ENCODE results near the gene UPF2. TPM values are rescaled to one million over a fixed set of nuclear protein-coding genes. Genes with fewer than 3 reads are reported as not detected.

The UPF2 gene
- total and polyA plus RNA-seq, 2 of the 4 experiments (the other 2 are of a cell fraction) = 9.2 to 14.3 TPM

GRCh38 chr10:12045596-12045995, 3.0 kb upstream of the UPF2 start:
- POLR2A ChIA-PET (ENCODE audit: unreplicated experiment) = no interaction called here
- no peak overlapping the region for H4K91ac ChIP-seq (ENCODE audit: insufficient read depth, low read depth, low read length)
- no peak overlapping the region for H2BK15ac ChIP-seq (ENCODE audit: low read depth, low read length)
- dilution Hi-C loops (cut with HindIII; ENCODE audit: low sequenced_read_pairs, unreplicated experiment) (no loop called here), in situ Hi-C loops (cut with MboI; ENCODE audit: low sequenced_read_pairs) (no loop called here), intact Hi-C loops (cut with micrococcal nuclease) (no loop called here)
- no peaks in the 10 kb centered on the region for H3K9me3 ChIP-seq (ENCODE audit: control insufficient read depth, insufficient read depth, low read length)
- TF ChIP-seq RFX5 (IDR thresholded peaks at IDR 0.05; ENCODE audit: low read depth, low read length) = no peak
- TF ChIP-seq MAZ (IDR thresholded peaks at IDR 0.05; ENCODE audit: borderline replicate concordance, low read depth, low read length) = no peak
- TF ChIP-seq SMC3 (IDR thresholded peaks at IDR 0.05; ENCODE audit: low read depth, low read length) = no peak
- TF ChIP-seq RAD21 (IDR thresholded peaks at IDR 0.05; ENCODE audit: low read length) = no peak
- TF ChIP-seq NFE2L2 (IDR thresholded peaks at IDR 0.05; ENCODE audit: low read depth, low read length) = no peak
- TF ChIP-seq RCOR1 (IDR thresholded peaks at IDR 0.05; ENCODE audit: insufficient replicate concordance, low read length) = no peak
- no peak for TF ChIP-seq MAFK (IDR thresholded peaks at IDR 0.05; ENCODE audit: low read depth, low read length)
- no peak overlapping the region for H2AFZ ChIP-seq (replicated peaks; ENCODE audit: low read length, poor library complexity)
- no peak overlapping the region for H3K23ac ChIP-seq (ENCODE audit: low read depth, low read length)
- no peak overlapping the region for H3K14ac ChIP-seq (replicated peaks; ENCODE audit: low read depth, low read length)
- H3K36me3 ChIP-seq (ENCODE audit: control insufficient read depth, insufficient read depth, low read length) = no peaks in the 10 kb centered on the region
- CTCF ChIA-PET = no interaction called here
- no TSS peak for BruUV-seq (replicated peaks)
- no peak overlapping the region for H3K27ac ChIP-seq (ENCODE audit: insufficient read depth, low read length)
- no peak overlapping the region for H2AK5ac ChIP-seq (ENCODE audit: low read depth, low read length)
- H3K4me1 ChIP-seq (ENCODE audit: control insufficient read depth, insufficient read depth, low read length) = no peaks in the 10 kb centered on the region
- no peak overlapping the region for H4K8ac ChIP-seq (ENCODE audit: low read depth in 2 of 2, low read length in 2 of 2)
- no peak overlapping the region for H3K4ac ChIP-seq (ENCODE audit: low read depth, low read length)
- no CpG with 5 or more reads among the region's 5 CpGs for WGBS, 2 experiments (ENCODE audit: extremely low coverage in 2 of 2, insufficient read length in 1 of 2)
- no peaks in the 10 kb centered on the region; the same call in 1 of the 2 replicates for H4K20me1 ChIP-seq (ENCODE audit: insufficient read depth, low read length)
- no peak overlapping the region for H3K4me3 ChIP-seq (ENCODE audit: insufficient read depth, low read depth, low read length)
- H4K5ac ChIP-seq (ENCODE audit: low read depth, low read length) = no peak overlapping the region
- peaks cover 4 to 14% of the 10 kb centered on the region in 2 experiments; a peak in 3 of 4 replicates for H3K79me1 ChIP-seq (ENCODE audit: low read depth in 1 of 2, low read length in 2 of 2)
- H3K9me1 ChIP-seq (ENCODE audit: insufficient read depth, low read length) = no peaks in the 10 kb centered on the region
- H2BK5ac ChIP-seq (ENCODE audit: low read depth, low read length, poor library complexity, severe bottlenecking) = no peak overlapping the region
- H3K18ac ChIP-seq (ENCODE audit: low read depth, low read length) = no peak overlapping the region
- no peak overlapping the region for H2BK20ac ChIP-seq (ENCODE audit: low read depth, low read length)
- no peak overlapping the region for H2BK120ac ChIP-seq (ENCODE audit: low read depth, low read length)
- H3K27me3 ChIP-seq (ENCODE audit: control insufficient read depth, insufficient read depth, low read length) = no peaks in the 10 kb centered on the region
- no peak for DNase-seq
- H3K56ac ChIP-seq (ENCODE audit: extremely low read depth, insufficient read depth, low read length) = no peak overlapping the region
- ATAC-seq (ENCODE audit: low read depth) = no peak
- H3K4me2 ChIP-seq (ENCODE audit: low read depth, low read length) = no peak overlapping the region
- no peak overlapping the region for H3K9ac ChIP-seq (ENCODE audit: low read depth, low read length)
- no peak overlapping the region for H2AK9ac ChIP-seq (replicated peaks; ENCODE audit: low read depth, low read length, poor library complexity)
